ENCODE measurements around the gene UQCR11. TPM values are rescaled to one million over a fixed set of nuclear protein-coding genes. Genes with fewer than 3 reads are reported as not detected.

UQCR11 gene
- total RNA-seq, 1 experiment from 2014 or later = 141 TPM

DNA sequence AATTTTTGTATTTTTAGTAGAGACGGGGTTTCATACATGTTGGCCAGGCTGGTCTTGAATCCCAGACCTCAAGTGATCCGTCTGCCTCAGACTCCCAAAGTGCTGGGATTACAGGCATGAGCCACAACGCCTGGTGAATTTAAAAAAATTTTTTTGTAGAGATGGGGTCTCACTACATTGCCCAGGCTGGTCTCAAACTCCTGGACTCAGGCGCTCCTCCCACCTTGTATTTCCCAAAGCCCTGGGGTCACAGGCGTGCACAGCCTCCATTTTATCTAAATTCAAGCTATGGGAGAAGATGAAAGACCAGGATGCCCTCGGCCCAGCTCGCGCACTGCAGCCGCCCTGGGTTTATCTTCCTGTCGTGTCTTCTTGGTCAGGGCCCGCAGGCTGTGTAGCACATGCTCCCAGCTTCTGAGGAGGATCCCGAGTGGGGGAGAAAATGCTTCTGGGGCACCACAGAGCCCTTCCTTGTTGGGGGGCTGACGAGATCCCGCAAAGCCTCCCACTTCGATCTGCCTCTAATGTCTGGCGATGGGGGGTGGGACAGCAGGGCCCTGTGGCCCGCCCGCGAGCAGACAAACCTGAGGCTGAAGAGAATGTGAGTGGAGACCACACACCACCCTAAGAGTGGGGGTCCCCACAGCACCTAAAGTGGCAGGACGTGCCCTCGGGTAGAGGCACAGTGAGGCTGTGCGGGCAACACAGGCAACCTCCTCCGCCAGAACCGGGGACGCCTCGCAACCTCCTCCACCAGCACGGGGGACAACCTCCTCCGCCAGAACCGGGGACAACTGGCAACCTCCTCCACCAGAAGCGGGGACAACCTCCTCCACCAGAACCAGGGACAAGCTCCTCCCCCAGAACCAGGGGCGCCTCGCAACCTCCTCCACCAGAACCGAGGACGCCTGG is 31.3 kb upstream of the UQCR11 start:
- no peak for DNase-seq (ENCODE audit: low spot score)
- in situ Hi-C loops (cut with HindIII; ENCODE audit: low sequenced_read_pairs) = no loop called here

DNA sequence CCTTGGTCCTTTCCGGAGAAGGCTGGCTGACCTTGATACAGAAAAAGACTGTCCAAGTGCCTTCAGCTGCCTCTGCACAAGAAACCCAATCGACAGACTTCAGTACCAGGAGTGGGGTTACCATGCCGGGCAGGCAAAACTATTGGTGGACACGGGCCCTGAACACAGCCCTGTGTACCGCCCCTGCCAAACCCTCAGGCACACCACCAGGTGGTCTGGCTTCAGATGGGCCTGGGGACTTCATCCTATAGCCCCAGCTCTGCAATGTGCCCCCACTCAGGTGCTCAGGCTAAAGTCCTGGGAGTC is 29.6 kb upstream of the UQCR11 start:
- no peak for DNase-seq (ENCODE audit: low spot score)
- in situ Hi-C loops (cut with HindIII; ENCODE audit: low sequenced_read_pairs) = no loop called here

DNA sequence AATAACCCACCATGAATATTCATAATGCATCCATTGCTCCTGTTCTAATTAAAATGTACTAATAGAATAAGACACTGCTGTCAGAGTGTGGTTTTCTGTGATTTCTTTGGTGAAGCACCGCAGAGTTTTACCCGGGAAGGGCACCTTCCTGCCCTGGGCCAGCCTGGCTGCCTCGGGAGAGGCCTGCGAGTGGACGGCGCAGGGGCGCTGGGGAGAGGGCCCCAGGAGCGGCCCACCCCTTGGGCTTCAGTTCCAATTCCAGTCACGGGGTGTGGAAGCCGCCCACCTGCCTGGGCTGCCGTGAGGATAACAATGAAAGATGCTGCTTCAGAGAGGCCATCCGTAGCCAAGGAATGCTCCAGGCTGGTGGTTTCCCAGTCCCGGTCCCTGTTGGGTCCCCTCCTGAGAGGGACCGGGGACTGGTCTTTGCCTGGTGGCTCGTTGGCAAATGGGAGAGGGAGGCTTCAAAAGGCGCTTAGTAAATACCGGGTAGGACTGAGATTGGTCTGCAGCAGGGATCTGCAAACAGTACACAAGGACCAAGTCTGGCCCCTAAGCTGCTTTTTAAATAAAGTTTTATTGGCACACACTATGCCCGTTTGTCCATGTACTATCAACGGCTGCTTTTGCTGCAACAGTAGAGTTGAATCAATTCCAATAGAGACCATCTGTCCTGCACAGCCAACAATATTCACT is 29.1 kb upstream of the UQCR11 start:
- DNase-seq (ENCODE audit: low spot score) = peak; percentile 47
- in situ Hi-C loops (cut with HindIII; ENCODE audit: low sequenced_read_pairs) = no loop called here

DNA sequence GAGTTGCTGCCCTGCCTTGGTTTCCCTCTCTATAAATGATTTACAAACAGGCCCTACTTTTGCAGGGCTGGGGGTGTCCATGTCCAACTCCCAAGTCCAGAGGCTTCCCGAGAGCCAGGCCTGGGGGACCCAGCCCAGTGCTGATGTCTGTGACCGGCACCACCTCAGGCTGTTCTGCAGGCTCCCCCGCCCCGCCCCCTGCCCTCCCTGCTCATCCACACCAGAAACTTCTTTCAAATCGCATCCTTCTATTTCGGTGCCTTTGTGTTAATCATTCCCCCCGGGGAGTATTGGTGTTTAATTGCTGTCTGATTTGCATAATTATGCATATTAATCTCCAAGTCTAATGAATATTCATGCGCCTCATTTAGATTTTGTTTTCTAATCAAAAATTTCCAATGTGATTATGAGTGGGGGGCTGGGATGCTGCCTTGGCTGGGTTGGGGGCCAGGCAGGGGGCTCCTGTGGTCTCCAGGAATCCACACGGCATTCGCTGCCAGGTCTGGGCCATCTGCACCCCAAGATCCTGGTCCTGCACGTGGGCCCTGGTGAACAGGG is 28.1 kb upstream of the UQCR11 start:
- in situ Hi-C loops (cut with HindIII; ENCODE audit: low sequenced_read_pairs) = no loop called here
- no peak for DNase-seq (ENCODE audit: low spot score)

DNA sequence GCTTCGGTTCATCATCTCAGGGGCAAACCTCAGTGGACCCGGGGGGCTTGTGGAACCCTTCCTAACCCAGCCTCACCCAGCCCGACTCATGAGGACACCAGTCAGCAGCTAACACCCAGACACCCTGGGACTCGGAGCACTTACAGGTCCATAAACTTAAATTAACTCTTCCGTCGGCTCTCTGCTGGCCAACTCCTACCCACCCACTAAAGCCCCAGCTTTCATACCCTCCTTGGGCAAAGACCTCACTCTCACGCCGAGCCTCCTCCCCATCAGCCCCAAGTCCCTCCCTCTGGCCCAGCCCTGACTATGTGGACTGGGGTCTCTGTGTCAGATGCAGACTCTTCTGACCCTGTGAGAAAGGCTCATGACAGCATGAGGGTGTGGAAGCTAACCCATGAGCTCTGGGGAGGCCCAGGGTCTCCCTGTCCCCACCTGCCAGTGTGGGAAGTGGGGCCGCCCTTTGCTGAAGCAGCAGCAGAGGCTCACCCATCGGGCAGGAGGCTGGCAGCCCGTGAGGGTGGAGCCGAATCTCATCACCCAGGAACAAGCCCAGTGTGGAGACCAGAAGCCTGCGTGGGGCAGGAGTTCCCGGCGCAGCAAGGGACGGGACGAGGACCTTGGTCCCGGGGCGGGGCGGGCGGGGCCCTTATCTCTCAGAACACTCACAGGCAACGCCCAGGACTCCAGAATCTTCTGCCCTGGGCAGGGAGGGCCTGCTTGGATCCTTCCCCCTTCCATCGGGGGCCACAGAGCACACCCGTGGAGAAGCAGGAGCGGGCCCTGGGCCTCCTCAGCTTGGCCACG is 27.4 kb upstream of the UQCR11 start:
- in situ Hi-C loops (cut with HindIII; ENCODE audit: low sequenced_read_pairs) = no loop called here
- no peak for DNase-seq (ENCODE audit: low spot score)

DNA sequence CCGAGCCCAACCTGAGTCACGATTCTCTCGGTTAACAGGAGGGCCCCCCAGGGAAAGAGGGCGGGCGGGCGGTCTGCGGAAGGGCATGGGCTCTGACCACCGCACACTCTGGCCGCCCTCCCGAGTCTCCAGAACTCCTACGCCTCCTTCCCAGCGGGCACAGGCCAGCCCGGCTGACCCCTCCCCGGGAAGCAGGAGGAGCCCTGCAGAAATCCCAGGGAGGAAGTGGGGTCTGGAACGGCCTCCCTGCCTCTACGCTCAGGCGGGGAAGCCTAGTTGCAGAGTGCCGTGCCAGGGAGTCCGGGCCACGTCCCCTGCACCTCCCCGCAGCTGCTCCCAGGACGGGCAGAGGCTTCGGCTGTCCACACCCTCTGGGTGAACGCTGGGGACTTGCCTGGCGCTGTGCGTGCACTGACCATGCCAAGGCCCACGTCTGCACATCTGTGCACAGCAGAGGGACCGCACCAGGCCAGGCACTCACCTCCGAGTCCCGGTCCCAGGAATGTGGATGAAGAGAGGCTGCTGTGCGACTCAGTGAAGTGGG is 26.4 kb upstream of the UQCR11 start:
- in situ Hi-C loops (cut with HindIII; ENCODE audit: low sequenced_read_pairs) = no loop called here
- DNase-seq (ENCODE audit: low spot score) = no peak

DNA sequence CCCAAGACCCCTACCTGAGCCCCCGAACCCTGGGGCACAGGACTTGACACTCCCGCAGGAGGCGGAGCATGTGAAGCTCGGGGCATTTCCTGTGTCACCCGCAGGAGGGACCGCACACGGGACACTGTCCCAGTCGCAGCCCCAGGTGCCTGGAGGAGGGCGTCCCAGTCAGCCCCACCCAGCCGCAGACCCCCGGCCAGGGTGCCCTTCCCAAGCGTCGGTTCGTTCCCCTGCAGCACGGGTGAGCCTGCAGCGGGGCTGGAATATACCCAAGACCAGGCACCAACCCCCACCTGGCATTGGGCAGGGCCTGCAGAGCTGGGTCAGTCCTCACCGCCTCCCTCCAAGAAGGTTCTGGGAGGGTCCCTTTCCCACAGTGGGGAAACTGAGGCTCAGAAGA is 25.5 kb upstream of the UQCR11 start:
- no peak for DNase-seq (ENCODE audit: low spot score)
- in situ Hi-C loops (cut with HindIII; ENCODE audit: low sequenced_read_pairs) = no loop called here

DNA sequence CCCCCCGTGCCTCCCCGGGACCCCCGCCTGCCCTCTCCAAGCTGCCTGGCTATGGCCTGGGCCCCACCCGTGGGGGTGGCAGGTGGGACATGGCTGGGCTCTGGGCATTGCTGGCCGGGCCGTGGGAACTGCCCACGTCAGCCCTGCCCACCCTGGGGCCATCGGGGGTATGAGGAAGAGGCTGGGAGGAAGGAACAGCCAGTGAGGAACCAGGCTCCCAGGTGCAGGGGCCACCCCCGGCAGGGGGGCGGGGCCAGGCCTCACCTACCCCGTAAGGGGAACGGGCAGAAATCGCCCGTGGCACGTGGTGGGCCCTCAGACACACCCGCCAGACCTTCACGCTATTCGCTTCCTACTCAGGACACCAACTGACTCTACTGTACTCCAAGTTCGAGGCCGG is 24.8 kb upstream of the UQCR11 start:
- no peak for DNase-seq (ENCODE audit: low spot score)
- in situ Hi-C loops (cut with HindIII; ENCODE audit: low sequenced_read_pairs) = no loop called here

DNA sequence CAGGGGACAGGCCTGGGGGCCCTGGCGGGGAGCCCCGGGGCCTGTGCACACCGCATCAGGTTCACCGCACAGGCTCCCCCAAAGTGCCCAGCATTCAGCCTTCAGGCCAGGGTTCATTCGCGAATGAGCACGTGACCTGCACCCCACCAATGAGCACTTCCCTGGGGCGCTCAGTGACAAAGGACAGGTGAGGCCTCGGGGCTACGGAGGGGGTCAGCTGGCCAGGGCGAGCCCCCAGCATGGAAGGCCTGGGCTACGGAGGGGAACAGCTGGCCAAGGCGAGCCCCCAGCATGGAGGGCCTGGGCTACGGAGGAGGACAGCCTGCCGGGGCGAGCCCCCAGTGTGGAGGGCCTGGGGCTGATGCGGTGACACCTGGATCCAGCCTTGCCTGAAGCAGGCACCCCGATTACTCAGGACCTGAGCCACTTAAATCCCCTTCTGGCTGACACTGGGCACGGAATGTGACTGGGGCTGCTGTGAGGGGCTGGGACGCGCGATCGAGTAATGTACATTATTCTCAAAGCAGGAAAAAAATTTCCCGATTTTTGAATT is 24.1 kb upstream of the UQCR11 start:
- no peak for DNase-seq (ENCODE audit: low spot score)
- in situ Hi-C loops (cut with HindIII; ENCODE audit: low sequenced_read_pairs) = no loop called here

DNA sequence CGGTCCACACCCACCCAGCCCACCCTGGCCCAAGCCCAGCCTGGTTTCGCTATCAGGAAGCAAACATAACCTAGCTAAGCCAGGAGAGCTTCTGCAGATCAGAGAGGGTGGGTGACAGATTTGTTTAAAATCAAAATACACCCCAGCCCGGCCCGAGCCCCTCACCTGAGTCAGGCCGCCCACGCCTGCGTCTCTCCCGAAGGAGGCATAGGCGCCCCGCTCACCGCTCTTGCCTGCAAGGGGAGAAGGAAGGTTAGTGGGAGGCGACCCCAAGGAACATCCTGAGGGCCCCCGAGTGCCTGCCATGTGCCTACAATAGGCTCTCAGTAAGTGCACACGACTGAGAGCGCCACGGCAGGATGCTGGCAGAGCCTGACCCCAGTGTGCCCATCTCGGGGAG is 21.9 kb upstream of the UQCR11 start:
- in situ Hi-C loops (cut with HindIII; ENCODE audit: low sequenced_read_pairs) = no loop called here
- DNase-seq (ENCODE audit: low spot score) = no peak

DNA sequence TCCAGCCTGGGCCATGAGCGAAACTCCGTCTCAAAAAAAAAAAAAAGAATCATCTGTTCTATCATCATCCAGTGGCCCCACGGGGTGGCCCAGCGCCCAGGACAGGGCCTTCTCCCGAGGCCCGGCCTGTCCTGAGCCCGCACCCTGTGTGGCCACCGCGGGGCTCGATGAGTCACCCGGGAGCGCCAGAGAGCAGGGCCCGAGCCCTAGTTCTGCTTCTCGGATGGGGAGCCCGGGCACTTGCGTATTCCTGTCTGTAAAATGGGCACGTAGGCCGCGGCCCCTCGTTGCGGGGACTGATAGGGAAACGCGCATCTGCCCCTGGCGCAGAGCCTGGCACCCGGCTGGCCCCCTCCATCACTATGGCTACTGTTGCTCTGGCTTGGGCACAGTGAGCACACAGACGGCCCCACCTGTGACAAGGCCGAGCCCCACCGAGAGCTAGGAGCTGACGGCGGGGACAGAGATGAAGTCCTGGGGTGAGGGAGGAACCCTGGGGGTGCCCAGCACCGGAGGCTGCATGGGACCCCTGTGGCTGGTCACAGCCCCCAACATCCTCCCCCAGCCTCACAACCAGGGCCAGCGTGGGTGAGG is 21.3 kb upstream of the UQCR11 start:
- DNase-seq (ENCODE audit: low spot score) = no peak
- in situ Hi-C loops (cut with HindIII; ENCODE audit: low sequenced_read_pairs) = no loop called here

DNA sequence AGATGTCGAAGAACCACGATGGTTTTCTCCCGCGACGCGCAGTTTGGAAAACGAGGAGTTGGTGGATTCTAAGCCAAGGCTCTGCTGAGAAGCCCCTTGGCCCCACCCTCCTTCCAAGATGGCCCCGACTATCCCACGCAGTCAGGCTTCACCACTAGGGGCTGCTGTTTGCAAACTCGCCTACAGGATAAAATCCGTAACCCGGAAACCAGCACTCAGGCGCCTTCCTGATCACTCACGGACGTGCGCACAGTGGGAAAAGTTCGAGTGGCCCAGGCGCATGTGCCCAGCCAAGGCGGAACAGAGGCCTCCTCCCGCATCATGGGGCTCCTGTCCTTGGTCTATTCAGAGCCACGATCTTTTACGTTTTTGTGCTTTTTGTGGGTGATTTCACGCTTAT is 19.2 kb upstream of the UQCR11 start:
- in situ Hi-C loops (cut with HindIII; ENCODE audit: low sequenced_read_pairs) = no loop called here
- peak; percentile 39 for DNase-seq (ENCODE audit: low spot score)

DNA sequence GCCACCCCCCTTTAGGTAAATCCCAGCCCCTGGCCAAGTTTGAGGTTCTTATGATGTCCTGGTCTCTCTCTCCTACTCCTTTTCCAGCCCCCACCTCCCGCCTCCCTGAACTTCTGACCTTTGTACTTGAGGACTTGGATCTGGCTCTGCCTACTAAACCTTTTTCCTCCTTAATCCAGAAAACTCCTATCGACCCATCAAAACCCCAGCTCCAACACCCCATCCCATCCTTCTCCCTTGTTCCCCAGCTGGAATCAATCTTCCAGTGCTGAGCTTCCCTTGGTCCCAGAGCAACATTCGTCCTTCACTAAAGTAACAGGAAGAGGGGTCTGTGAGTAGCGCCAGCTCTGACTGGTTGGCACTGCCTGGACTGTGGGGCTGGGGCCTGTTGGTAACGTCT is 17.3 kb upstream of the UQCR11 start:
- no peak for DNase-seq (ENCODE audit: low spot score)

DNA sequence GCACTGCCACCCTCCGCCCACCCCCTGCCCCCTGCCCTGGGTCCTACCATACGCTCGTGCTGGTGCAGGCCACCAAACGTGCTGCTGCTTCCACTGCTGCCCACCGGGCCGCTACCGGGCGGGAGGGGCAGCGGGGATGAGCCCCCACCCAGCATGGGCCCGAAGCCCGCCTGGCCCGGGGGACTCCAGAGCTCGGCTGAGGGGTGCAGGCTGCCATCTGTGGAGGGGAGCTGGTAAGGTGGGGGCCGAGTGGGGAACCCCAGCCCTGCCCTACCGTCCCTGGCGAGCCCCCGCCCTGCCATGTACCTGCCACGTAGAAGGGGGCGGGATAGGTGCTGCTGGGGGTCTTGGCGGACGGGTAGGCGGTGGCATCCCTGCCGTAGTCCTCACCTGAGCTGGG is 16.7 kb upstream of the UQCR11 start:
- no peak for DNase-seq (ENCODE audit: low spot score)
- in situ Hi-C loops (cut with HindIII; ENCODE audit: low sequenced_read_pairs) = no loop called here

More for the DNA sequence above, 17.3 kb upstream of the UQCR11 start:
- in situ Hi-C loops (cut with HindIII; ENCODE audit: low sequenced_read_pairs) = no loop called here

DNA sequence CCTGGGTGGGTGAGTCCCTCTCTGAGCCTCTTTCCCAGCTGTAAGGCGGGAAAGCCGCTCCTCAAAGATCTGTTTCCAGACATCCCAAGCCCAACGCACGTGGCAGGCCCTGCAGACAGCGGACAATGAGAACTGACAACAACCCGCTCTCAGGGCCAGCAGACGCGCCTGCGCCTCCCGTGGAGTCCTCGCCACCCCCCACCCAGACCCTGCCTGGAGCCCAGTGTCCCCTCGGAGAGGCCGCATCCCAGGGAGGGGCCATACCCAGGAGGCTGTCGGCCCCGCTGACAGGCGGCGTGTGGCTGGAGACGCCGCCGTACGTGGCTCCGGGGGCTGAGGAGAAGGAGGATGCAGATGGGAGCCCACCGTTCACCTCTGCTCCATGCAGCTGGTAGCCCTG is 16.3 kb upstream of the UQCR11 start:
- DNase-seq (ENCODE audit: low spot score) = no peak
- in situ Hi-C loops (cut with HindIII; ENCODE audit: low sequenced_read_pairs) = no loop called here

DNA sequence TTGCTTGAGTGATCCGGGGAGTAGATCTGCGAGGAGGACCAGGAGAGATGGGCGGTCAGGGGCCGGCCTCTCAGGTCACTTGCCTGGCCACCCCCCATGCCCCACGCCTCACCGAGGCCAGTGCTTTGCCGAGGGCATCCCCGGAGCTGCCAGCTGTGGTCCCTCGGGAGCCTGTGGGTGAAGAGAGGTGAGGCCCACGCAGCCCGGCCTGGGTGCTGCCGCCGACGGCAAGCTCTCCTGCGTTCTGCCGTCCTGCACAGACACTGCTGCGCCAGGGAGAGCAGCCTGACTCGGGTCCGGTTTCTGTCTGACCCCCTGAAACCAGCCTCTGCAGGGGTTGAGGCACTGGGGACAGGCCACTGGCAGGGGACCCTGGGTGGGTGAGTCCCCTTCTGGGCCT is 15.8 kb upstream of the UQCR11 start:
- in situ Hi-C loops (cut with HindIII; ENCODE audit: low sequenced_read_pairs) = no loop called here
- DNase-seq (ENCODE audit: low spot score) = no peak

DNA sequence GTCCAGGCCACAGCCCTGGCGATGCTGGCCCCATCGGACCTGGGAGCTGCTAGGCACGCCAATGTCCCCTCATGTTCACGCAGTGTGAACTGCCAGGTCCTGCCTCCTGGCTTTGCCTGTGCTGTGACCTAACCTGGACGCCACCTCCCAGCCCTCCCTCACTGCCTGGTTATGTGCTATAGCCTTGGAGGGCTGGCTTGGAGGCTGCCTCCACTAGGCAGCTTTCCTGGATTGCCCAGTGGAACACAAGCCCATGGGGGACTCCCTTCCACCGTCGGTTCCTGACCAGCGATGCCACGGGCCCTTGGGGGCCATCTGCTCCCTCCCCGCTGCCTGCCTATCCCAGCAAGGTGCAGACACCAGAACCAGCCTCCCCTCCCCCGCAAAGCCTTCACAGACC is 15.2 kb upstream of the UQCR11 start:
- in situ Hi-C loops (cut with HindIII; ENCODE audit: low sequenced_read_pairs) = no loop called here
- no peak for DNase-seq (ENCODE audit: low spot score)

DNA sequence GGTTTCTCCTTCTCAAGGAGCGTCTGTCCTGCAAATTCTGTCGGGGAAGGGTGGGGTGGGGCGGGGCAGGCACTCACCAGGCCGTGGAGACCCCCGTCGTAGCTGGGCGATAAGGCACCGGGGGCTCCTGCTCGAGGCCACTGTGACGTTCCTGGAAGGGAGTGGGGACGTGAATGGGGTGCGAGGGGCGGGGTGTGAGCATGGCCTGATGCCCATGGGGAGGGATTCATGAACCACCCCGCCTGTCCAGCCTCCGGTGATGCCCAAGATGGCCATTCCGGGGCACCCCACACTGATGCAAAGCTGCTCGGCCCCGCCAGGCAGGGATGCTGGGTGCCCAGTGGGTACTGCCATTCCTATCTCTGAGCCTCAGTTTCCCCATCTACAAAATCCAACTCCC is 14.4 kb upstream of the UQCR11 start:
- DNase-seq (ENCODE audit: low spot score) = no peak
- in situ Hi-C loops (cut with HindIII; ENCODE audit: low sequenced_read_pairs) = no loop called here

DNA sequence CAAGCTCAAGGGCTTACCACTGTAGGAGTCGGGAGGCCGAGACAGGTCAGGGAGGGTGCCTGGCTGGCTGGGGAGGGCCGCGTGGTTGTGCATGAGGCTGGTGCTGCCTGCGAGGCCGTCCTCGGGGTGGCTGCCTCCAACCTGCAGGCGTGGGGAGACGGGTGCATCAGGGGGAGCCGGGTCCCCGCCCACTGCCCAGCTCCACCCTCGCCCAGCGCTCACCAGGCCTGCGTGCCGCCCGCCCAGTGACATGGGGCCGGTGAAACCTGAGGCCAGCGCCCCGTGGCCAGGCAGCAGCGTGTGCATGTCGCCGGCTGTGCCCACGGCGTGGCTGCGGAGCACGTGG is 13.8 kb upstream of the UQCR11 start:
- DNase-seq (ENCODE audit: low spot score) = no peak
- in situ Hi-C loops (cut with HindIII; ENCODE audit: low sequenced_read_pairs) = no loop called here

Data from G401 (cell line).